ENCODE data around the gene PRKCZ. TPM values are rescaled to one million over a fixed set of nuclear protein-coding genes. Genes with fewer than 3 reads are reported as not detected.

The PRKCZ gene
- total RNA-seq, 2 experiments from 2014 or later: 8.0 to 10.0 TPM

DNA sequence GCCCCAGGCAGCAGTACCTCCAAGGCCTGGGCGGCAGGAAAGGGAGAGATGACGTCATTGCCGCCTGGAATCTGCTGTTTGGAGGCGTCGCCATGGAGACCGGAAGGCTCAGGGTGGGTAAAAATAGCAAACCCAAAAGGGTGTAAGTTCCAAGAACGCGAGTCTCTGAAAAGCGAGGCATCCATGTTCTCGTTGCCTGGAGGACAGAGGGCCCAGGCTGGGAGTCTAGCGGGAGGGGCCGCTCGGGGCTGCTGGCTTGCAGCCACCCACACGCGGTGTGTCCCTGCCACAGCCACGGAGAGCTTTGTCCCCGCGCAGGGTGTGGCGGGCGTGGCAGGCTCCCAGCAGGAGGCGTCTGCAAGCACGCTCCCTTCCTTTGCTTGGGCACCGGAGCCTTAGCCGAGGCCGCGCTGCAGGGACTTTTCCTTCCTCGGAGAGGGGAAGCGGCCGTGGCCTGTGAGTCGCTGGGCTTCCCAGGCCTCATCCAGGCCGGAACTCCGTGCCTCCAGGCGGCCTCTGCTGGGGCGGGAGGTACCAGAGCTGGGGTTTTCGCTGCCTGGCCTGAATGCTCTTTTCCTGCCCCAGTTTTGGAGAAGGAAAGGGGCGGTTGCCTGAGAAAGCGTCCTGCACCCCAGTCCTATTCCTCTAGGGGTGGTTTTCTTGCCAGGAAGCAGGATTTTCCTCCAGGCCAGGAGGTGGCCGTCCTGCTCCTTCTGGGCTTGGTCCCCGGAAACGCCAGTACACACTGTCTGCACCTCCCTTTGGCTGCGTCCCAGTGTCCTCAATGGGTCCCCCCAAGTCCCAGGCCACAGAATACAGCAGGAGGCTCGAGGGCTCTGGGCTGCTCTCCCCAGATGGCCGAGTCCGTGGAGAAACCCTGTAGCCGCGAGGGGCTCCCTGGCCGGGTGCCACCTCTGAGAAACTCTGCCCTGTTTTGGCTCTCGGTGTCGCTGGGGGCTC is 162.6 kb downstream of the PRKCZ start:
- no TSS peak for BruUV-seq (replicated peaks)
- Histone ChIP-seq H3K9me2 (ENCODE audit: insufficient read depth, low read length) (no peaks in the 10 kb centered on the region), H3K4me2 (ENCODE audit: low read length) (no peak overlapping the region), H3K4me1 (ENCODE audit: insufficient read depth, low read length, poor library complexity, severe bottlenecking) (no peaks in the 10 kb centered on the region), H3K4me3 (ENCODE audit: low read depth, low read length, poor library complexity, severe bottlenecking) (no peak overlapping the region), H3K79me2 (ENCODE audit: insufficient read depth, low read depth, low read length) (no peaks in the 10 kb centered on the region), H3K36me3 (ENCODE audit: insufficient read depth, low read length) (no peaks in the 10 kb centered on the region), H3K27ac (ENCODE audit: low read depth, low read length, poor library complexity, severe bottlenecking) (no peak overlapping the region), H2AFZ (ENCODE audit: low read length) (no peak overlapping the region), H3K9me3 (ENCODE audit: low read length) (no peaks in the 10 kb centered on the region), H4K20me1 (ENCODE audit: insufficient read depth, low read length) (no peaks in the 10 kb centered on the region; the same call in 1 of the 2 replicates)
- intact Hi-C loops (cut with micrococcal nuclease; ENCODE audit: unreplicated experiment): no loop called here
- CTCF ChIA-PET (ENCODE audit: unreplicated experiment): no interaction called here
- TF ChIP-seq CTCF (conservative IDR thresholded peaks at IDR 0.05; ENCODE audit: low read length) (no peak), EZH2phosphoT487 (IDR thresholded peaks at IDR 0.05; ENCODE audit: borderline replicate concordance, low read depth, low read length) (no peak)
- POLR2A ChIA-PET: no interaction called here
- DNase-seq (ENCODE audit: low spot score): no peak

DNA sequence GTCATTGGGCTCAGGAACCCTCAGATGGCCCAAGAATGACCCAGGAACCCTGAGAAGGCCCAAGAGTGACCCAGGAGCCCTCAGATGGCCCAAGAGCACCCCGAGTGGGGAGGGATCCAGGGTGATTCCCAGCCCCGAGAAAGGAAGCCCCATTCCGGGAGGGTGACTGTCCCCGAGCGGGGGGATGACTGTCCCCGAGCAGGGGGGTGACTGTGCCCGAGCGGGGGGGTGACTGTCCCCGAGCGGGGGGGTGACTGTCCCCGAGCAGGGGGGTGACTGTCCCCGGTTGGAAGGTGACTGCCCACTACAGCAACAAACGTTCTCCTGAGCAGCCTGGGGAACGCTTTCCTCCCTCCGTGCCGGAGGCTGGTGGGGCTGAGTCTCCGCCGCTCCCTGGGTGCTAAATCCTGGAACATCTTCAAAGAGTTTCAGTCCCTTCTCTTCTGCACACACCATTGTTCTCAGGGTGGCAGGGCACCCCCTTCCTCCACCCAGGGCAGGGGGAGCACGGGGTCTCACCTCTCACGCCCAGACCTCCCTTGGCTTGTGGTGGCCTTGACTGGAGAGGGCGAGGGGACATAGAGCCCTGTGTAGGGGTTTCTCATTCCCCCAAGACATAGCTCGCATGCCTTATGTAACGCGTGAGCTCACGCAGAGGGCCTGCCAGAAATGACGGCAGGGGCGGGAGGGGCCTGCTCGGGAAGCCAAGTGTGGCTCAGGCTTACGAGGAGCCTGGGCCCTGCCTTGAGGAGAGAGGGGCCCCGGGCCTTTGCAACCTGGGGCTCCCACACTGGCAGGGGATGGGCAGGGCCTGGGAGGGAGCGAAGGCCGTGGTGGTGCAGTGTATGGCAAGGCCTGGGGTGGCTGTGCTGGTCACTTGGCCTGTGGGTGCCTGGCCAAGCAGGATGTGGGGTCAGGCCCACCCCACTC is 163.6 kb downstream of the PRKCZ start:
- no peak overlapping the region for H3K4me3 ChIP-seq (ENCODE audit: low read depth, low read length, poor library complexity, severe bottlenecking)
- no peaks in the 10 kb centered on the region for H3K36me3 ChIP-seq (ENCODE audit: insufficient read depth, low read length)
- no peaks in the 10 kb centered on the region for H3K79me2 ChIP-seq (ENCODE audit: insufficient read depth, low read depth, low read length)
- ChIA-PET CTCF (ENCODE audit: unreplicated experiment) (no interaction called here), POLR2A (no interaction called here)
- no peaks in the 10 kb centered on the region; the same call in 1 of the 2 replicates for H4K20me1 ChIP-seq (ENCODE audit: insufficient read depth, low read length)
- no peak for TF ChIP-seq CTCF (conservative IDR thresholded peaks at IDR 0.05; ENCODE audit: low read length)
- no peak for TF ChIP-seq EZH2phosphoT487 (IDR thresholded peaks at IDR 0.05; ENCODE audit: borderline replicate concordance, low read depth, low read length)
- intact Hi-C loops (cut with micrococcal nuclease; ENCODE audit: unreplicated experiment): no loop called here
- H2AFZ ChIP-seq (ENCODE audit: low read length): no peak overlapping the region
- H3K4me2 ChIP-seq (ENCODE audit: low read length): no peak overlapping the region
- H3K9me2 ChIP-seq (ENCODE audit: insufficient read depth, low read length): no peaks in the 10 kb centered on the region
- no peak overlapping the region for H3K27ac ChIP-seq (ENCODE audit: low read depth, low read length, poor library complexity, severe bottlenecking)
- H3K4me1 ChIP-seq (ENCODE audit: insufficient read depth, low read length, poor library complexity, severe bottlenecking): no peaks in the 10 kb centered on the region
- no peaks in the 10 kb centered on the region for H3K9me3 ChIP-seq (ENCODE audit: low read length)
- DNase-seq (ENCODE audit: low spot score): no peak
- no TSS peak for BruUV-seq (replicated peaks)
